Fibroblast of the aortic adventitia (primary cell): ENCODE measurements around the gene NT5E. TPM values are rescaled to one million over a fixed set of nuclear protein-coding genes. Genes with fewer than 3 reads are reported as not detected.

Source experiments
- DNase-seq: peaks from one replicate; pipeline ENCODE4 v3.0.0-alpha.2; 2010; ENCODE audit warnings: low read depth
- H3K4me3 ChIP-seq: 2 replicates; pipeline ENCODE4 v1.5.1; 2011; ENCODE audit warnings: low read depth, mild to moderate bottlenecking, control low read depth, low read length, moderate library complexity
- CTCF ChIP-seq: IDR thresholded peaks from 2 replicates; pipeline ENCODE4 v1.5.1; 2011; ENCODE audit warnings: mild to moderate bottlenecking, low read length, control low read depth, inconsistent platforms; ENCODE audit not compliant: insufficient read depth
- total RNA-seq: library from RNA; depleted of rRNA; stranded (reverse); fragments of >200 nt; gene quantifications from 2 replicates; pipeline ENCODE4 v1.2.3, GENCODE V29; 2012; ENCODE audit warnings: low replicate concordance

Gene NT5E
- total RNA-seq, 1 donor = 418 TPM

- H3K4me3 ChIP-seq = no peak overlapping the region
- no peak for DNase-seq
- no peak for TF ChIP-seq CTCF
Observed at GRCh38 chr6:85544776-85545175, 94.9 kb downstream of the NT5E start.

Other genes starting within 250 kb of the NT5E start
- gene SNX14, start 143.8 kb downstream of the NT5E start, total RNA-seq = 99.1 and 188 TPM in 2 replicates
- gene SYNCRIP, start 192.8 kb downstream of the NT5E start, total RNA-seq = 90.5 and 95.1 TPM in 2 replicates